Motor neuron (in vitro differentiated cells): Measurements from ENCODE around the gene SRRM4. TPM values are rescaled to one million over a fixed set of nuclear protein-coding genes. Genes with fewer than 3 reads are reported as not detected.
"Not testable (repeated sequence)": the region's sequence is repeated elsewhere in the genome, so short reads cannot be mapped to it uniquely, and the experiment has no call there.

Experiments
- ATAC-seq, 8 experiments: fragments of 200-7000 bp; cut with Tn5 transposase; replicated peaks in 6 of 8; 2 replicates each; pipeline ENCODE4 v1.8.0; 2021; ENCODE audit warnings: mild to moderate bottlenecking in 8 of 8, moderate library complexity in 8 of 8
- H3K27ac ChIP-seq, 2 donors: fragments of 250-450 bp; sonication (Bioruptor Pico); 2 replicates each; pipeline ENCODE4 v1.9.0; 2021; ENCODE audit warnings: antibody characterized with exemption in 2 of 2, mild to moderate bottlenecking in 2 of 2, moderate library complexity in 1 of 2
- H3K4me1 ChIP-seq, 2 donors: fragments of 250-450 bp; sonication (Bioruptor Pico); replicated peaks in 1 of 2; 2 replicates each; pipeline ENCODE4 v1.6.1; 2021; ENCODE audit warnings: antibody characterized with exemption in 2 of 2, mild to moderate bottlenecking in 2 of 2, moderate library complexity in 1 of 2
- H3K4me3 ChIP-seq, 5 donors: fragments of 250-450 bp; sonication (Bioruptor Pico); 2 replicates each; pipeline ENCODE4 v1.9.0; 2021; ENCODE audit warnings: antibody characterized with exemption in 5 of 5, mild to moderate bottlenecking in 5 of 5, moderate library complexity in 4 of 5
- WGBS, 10 experiments: fragments of 450-650 bp; shearing (Covaris generic); methylation state at CpG; one replicate each; pipeline ENCODE4 v1.0.0; 2022; 5-methylcytosine and 5-hydroxymethylcytosine counted together
- in situ Hi-C, 9 experiments: fragments of 400-800 bp; cut with MboI; loops; one replicate each; pipeline ENCODE4 v1.15.0; 2021; ENCODE audit warnings: low sequenced_read_pairs in 9 of 9, low pct_unique_long_range_greater_than_20kb in 2 of 9; ENCODE audit not compliant: unreplicated experiment in 9 of 9
- total RNA-seq, 8 experiments: library from RNA; unstranded; fragments of 300-600 nt; gene quantifications; 2 replicates each; pipeline versions ENCODE4 v1.2.3 to v1.2.4, GENCODE V29; 2022

The SRRM4 gene
- total RNA-seq, 8 experiments from 2014 or later: 0.04 to 20.9 (median 8.1) TPM

GRCh38 chr12:119013023-119013422 lies 31.7 kb downstream of the SRRM4 start:
- ATAC-seq: no peak
- H3K27ac ChIP-seq: no peak overlapping the region
- peaks cover 12 to 24% of the 10 kb centered on the region in 2 donors for H3K4me1 ChIP-seq
- H3K4me3 ChIP-seq: no peak overlapping the region
- in situ Hi-C loops: no loop called here

- H3K4me1 ChIP-seq: peaks cover 9 to 25% of the 10 kb centered on the region in 2 donors
- no peak overlapping the region for H3K4me3 ChIP-seq
- no peak overlapping the region for H3K27ac ChIP-seq
- 0 to 100% (median 0%) methylated on average over 1 of the region's 1 CpG; no CpG with 5 or more reads in 5 of the 10 experiments for WGBS, 10 experiments
- in situ Hi-C loops: no loop called here
- ATAC-seq: no peak
These were observed 33.0 kb downstream of the SRRM4 start for GRCh38 chr12:119014368-119014767.

- no peak overlapping the region for H3K27ac ChIP-seq
- peaks cover 21 to 29% of the 10 kb centered on the region in 2 donors for H3K4me1 ChIP-seq
- in situ Hi-C loops: no loop called here
- 0 to 100% (median 100%) methylated on average over 1 to 2 of the region's 2 CpGs; no CpG with 5 or more reads in 1 of the 10 experiments for WGBS, 10 experiments
- no peak overlapping the region for H3K4me3 ChIP-seq
- no peak for ATAC-seq
These were observed 35.4 kb downstream of the SRRM4 start for GRCh38 chr12:119016715-119017114.

- Histone ChIP-seq H3K4me3 (no peak overlapping the region), H3K4me1 (peaks cover 21 to 32% of the 10 kb centered on the region in 2 donors), H3K27ac (no peak overlapping the region)
- in situ Hi-C loops: no loop called here
- WGBS, 10 experiments: 7 to 20% (median 11%) methylated on average over 1 to 3 of the region's 3 CpGs; no CpG with 5 or more reads in 7 of the 10 experiments
- ATAC-seq: peak in 2 of 8 experiments; percentile 54 to 64
These were observed 37.8 kb downstream of the SRRM4 start for GRCh38 chr12:119019166-119019565.

GRCh38 chr12:119020406-119021360 lies 39.3 kb downstream of the SRRM4 start:
- WGBS, 10 experiments: 3 to 76% (median 57%) methylated on average over 3 to 16 of the region's 21 CpGs
- Histone ChIP-seq H3K27ac (no peak overlapping the region), H3K4me1 (peaks cover 30 to 34% of the 10 kb centered on the region in 2 donors), H3K4me3 (no peak overlapping the region)
- peak in 7 of 8 experiments; percentile 35 to 58 (median 50) for ATAC-seq
- in situ Hi-C loops: no loop called here

- no peak overlapping the region for H3K4me3 ChIP-seq
- peaks cover 21 to 23% of the 10 kb centered on the region in 2 donors for H3K4me1 ChIP-seq
- peak in 5 of 8 experiments; percentile 41 to 78 (median 66) for ATAC-seq
- H3K27ac ChIP-seq: no peak overlapping the region
- WGBS, 10 experiments: 0 to 20% (median 13%) methylated on average over 1 to 3 of the region's 3 CpGs; no CpG with 5 or more reads in 5 of the 10 experiments
- in situ Hi-C loops: no loop called here
These were observed 43.0 kb downstream of the SRRM4 start for GRCh38 chr12:119024356-119024755.

- in situ Hi-C loops: no loop called here
- 0 to 92% (median 86%) methylated on average over 1 to 3 of the region's 3 CpGs; no CpG with 5 or more reads in 7 of the 10 experiments for WGBS, 10 experiments
- Histone ChIP-seq H3K27ac (no peak overlapping the region), H3K4me3 (no peak overlapping the region), H3K4me1 (peaks cover 9 to 13% of the 10 kb centered on the region in 2 donors)
- no peak for ATAC-seq
These were observed 44.4 kb downstream of the SRRM4 start for GRCh38 chr12:119025786-119026185.

GRCh38 chr12:119033332-119033731 lies 52.0 kb downstream of the SRRM4 start:
- ATAC-seq, H3K27ac ChIP-seq, H3K4me3 ChIP-seq, in situ Hi-C loops: not testable (repeated sequence)
- WGBS, 10 experiments: 42 to 100% (median 80%) methylated on average over 1 to 13 of the region's 14 CpGs; no CpG with 5 or more reads in 1 of the 10 experiments
- peaks cover 3 to 15% of the 10 kb centered on the region in 2 donors for H3K4me1 ChIP-seq

- 10 to 100% (median 68%) methylated on average over 1 to 13 of the region's 17 CpGs; no CpG with 5 or more reads in 1 of the 10 experiments for WGBS, 10 experiments
- in situ Hi-C loops: no loop called here
These were observed 55.8 kb downstream of the SRRM4 start for GRCh38 chr12:119036878-119037825.

GRCh38 chr12:119044094-119044493 lies 62.8 kb downstream of the SRRM4 start:
- H3K27ac ChIP-seq: no peak overlapping the region
- in situ Hi-C loops: no loop called here
- 80 to 97% methylated on average over 1 to 4 of the region's 6 CpGs; no CpG with 5 or more reads in 8 of the 10 experiments for WGBS, 10 experiments
- ATAC-seq: no peak
- no peak overlapping the region for H3K4me3 ChIP-seq
- H3K4me1 ChIP-seq: no peaks in the 10 kb centered on the region

More at GRCh38 chr12:119036878-119037825, 55.8 kb downstream of the SRRM4 start:
- Histone ChIP-seq H3K27ac (peak overlapping the region in 1 of 2 donors; percentile 35), H3K4me3 (no peak overlapping the region), H3K4me1 (peaks cover 0 to 15% of the 10 kb centered on the region in 2 donors)
- ATAC-seq: peak in 5 of 8 experiments; percentile 29 to 84 (median 71)

GRCh38 chr12:119047641-119048040 lies 66.3 kb downstream of the SRRM4 start:
- no peaks in the 10 kb centered on the region for H3K4me1 ChIP-seq
- in situ Hi-C loops: no loop called here
- 0 to 100% (median 48%) methylated on average over 1 to 2 of the region's 2 CpGs; no CpG with 5 or more reads in 2 of the 10 experiments for WGBS, 10 experiments
- no peak overlapping the region for H3K4me3 ChIP-seq
- H3K27ac ChIP-seq: no peak overlapping the region
- ATAC-seq: peak in 1 of 8 experiments; percentile 17

- Histone ChIP-seq H3K4me3 (no peak overlapping the region), H3K4me1 (no peaks in the 10 kb centered on the region), H3K27ac (no peak overlapping the region)
- in situ Hi-C loops: no loop called here
- no peak for ATAC-seq
These were observed 69.3 kb downstream of the SRRM4 start for GRCh38 chr12:119050663-119051062.
